Measurements from ENCODE around the gene SPATA7.
A peak's percentile ranks its signal among the peaks of the same experiment; 100 is the strongest.

Gene SPATA7

DNA sequence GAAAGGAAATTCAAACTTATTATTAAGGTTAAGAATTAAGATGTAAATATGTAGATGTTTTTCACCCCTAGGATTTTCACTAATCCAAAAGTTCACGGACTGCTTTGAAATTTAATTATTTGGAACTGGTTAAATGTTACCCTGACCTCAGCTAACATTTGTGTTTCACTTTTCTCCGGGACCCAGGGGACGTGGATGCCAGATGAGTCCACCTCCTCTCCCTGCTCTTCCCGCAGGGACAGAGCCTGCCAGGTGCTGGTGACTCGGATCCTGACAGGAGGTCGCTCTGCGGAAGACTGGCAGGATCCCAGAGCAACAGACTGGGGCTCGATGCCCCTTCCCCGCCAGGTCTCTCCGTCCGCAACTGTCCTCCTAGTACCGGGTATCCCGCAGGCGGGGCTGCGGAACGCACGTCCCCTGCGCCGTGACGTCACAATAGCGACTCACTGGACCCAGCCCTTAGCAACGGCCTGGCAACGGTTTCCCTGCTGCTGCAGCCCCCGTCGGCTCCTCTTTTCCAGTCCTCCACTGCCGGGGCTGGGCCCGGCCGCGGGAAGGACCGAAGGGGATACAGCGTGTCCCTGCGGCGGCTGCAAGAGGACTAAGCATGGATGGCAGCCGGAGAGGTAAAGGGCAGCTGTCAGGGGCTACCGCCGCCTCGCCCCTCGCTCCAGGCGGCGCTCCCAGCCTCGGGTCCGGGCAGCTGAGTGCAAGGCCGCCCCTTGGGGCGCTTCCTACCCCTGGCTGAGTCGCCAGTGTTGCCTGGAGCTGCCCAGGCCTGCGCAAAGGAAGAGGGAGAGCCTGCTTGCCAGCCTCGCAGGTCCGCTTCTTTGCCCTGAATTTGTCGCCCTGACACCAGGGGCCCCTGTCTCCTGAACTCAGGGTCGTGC is at the start of gene SPATA7:
Gene SPATA7 (plus strand): TSS at position 446 of the 890 bp plus-strand sequence. CDS start 162 bp downstream, at position 608.
- peak within 1 kb of the TSS; percentile 91 for H3K4me3 ChIP-seq (replicated peaks; ENCODE audit: low read depth, low read length)
- TF ChIP-seq, protein P1, sequence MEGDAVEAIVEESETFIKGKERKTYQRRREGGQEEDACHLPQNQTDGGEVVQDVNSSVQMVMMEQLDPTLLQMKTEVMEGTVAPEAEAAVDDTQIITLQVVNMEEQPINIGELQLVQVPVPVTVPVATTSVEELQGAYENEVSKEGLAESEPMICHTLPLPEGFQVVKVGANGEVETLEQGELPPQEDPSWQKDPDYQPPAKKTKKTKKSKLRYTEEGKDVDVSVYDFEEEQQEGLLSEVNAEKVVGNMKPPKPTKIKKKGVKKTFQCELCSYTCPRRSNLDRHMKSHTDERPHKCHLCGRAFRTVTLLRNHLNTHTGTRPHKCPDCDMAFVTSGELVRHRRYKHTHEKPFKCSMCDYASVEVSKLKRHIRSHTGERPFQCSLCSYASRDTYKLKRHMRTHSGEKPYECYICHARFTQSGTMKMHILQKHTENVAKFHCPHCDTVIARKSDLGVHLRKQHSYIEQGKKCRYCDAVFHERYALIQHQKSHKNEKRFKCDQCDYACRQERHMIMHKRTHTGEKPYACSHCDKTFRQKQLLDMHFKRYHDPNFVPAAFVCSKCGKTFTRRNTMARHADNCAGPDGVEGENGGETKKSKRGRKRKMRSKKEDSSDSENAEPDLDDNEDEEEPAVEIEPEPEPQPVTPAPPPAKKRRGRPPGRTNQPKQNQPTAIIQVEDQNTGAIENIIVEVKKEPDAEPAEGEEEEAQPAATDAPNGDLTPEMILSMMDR (IDR thresholded peaks at IDR 0.05; ENCODE audit: low read depth, low read length, missing control alignments) = no peak
- DNase-seq (ENCODE audit: extremely low read depth, low read depth) = peak; percentile 61

DNA sequence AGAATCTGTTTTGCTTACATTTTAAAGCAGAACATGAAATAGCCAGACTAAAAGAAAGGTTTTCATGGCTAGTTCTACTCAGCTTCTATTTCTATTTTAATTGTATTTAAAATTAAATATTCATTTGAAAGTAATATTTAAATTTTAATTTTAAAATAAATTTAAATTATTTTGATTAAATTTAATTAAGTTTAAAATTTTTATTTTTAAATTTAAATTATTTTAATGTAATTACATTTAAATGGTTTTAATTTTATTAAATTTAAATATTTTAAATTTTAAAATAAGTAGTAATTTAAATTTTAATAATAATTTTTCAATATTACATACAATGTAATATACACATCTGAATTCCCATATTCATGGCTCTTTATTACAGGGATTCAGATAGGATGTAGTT is 45.1 kb upstream of the SPATA7 start:
- TF ChIP-seq, protein P1 (IDR thresholded peaks at IDR 0.05; ENCODE audit: low read depth, low read length, missing control alignments) = no peak
- DNase-seq (ENCODE audit: extremely low read depth, low read depth) = no peak
- no peak overlapping the region for H3K4me3 ChIP-seq (replicated peaks; ENCODE audit: low read depth, low read length)

- TF ChIP-seq, protein P1 (IDR thresholded peaks at IDR 0.05; ENCODE audit: low read depth, low read length, missing control alignments) = no peak
- H3K4me3 ChIP-seq (replicated peaks; ENCODE audit: low read depth, low read length) = no peak overlapping the region
- DNase-seq (ENCODE audit: extremely low read depth, low read depth) = no peak
Measured at GRCh38 chr14:88342980-88343379, 42.5 kb upstream of the SPATA7 start.

GRCh38 chr14:88346048-88346639 is 39.3 kb upstream of the SPATA7 start:
- TF ChIP-seq, protein P1 (IDR thresholded peaks at IDR 0.05; ENCODE audit: low read depth, low read length, missing control alignments) = no peak
- peak; percentile 15 for DNase-seq (ENCODE audit: extremely low read depth, low read depth)
- no peak overlapping the region for H3K4me3 ChIP-seq (replicated peaks; ENCODE audit: low read depth, low read length)

DNA sequence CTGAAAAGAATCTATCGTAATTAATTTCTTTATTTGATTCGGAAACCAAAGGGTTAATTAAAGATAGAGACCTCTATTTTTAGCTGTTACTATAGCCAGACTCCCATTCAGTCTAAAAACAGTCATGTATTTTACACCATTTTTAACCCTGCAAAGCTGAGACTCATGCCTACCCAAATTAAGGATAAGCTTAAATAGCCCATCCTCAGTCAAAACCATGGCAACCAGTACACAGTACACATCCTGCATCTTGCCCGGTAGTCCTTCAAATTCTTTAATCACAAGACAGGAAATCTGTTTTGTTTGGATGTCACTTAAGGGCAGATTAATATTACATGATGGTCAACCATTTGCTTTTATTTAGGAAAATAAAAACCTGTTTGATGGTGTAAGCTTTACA is 36.9 kb upstream of the SPATA7 start:
- H3K4me3 ChIP-seq (replicated peaks; ENCODE audit: low read depth, low read length) = no peak overlapping the region
- TF ChIP-seq, protein P1 (IDR thresholded peaks at IDR 0.05; ENCODE audit: low read depth, low read length, missing control alignments) = no peak
- no peak for DNase-seq (ENCODE audit: extremely low read depth, low read depth)

- H3K4me3 ChIP-seq (replicated peaks; ENCODE audit: low read depth, low read length) = no peak overlapping the region
- peak; percentile 17 for DNase-seq (ENCODE audit: extremely low read depth, low read depth)
- TF ChIP-seq, protein P1 (IDR thresholded peaks at IDR 0.05; ENCODE audit: low read depth, low read length, missing control alignments) = no peak
Measured at GRCh38 chr14:88351966-88352691, 33.3 kb upstream of the SPATA7 start.

All from HFF-Myc (cell line).